Endodermal cell (in vitro differentiated cells): ENCODE data around the gene SGSM2. TPM values are rescaled to one million over a fixed set of nuclear protein-coding genes. Genes with fewer than 3 reads are reported as not detected.

Experiments
- DNase-seq: peaks from one replicate; pipeline ENCODE4 v3.0.0-alpha.2; 2017
- H3K27ac ChIP-seq: 2 replicates; pipeline ENCODE4 v1.5.1; 2013; ENCODE audit warnings: mild to moderate bottlenecking, low read depth, low read length, moderate library complexity
- H3K27me3 ChIP-seq: 2 replicates; pipeline ENCODE4 v1.6.1; 2013; ENCODE audit warnings: mild to moderate bottlenecking, low read length, moderate library complexity; ENCODE audit not compliant: insufficient read depth, control insufficient read depth, poor library complexity, severe bottlenecking
- H3K36me3 ChIP-seq: 2 replicates; pipeline ENCODE4 v1.7.0; 2013; ENCODE audit warnings: mild to moderate bottlenecking, low read length, moderate library complexity; ENCODE audit not compliant: control insufficient read depth, insufficient read depth
- H3K4me1 ChIP-seq: one replicate; pipeline ENCODE4 v1.7.0; 2013; ENCODE audit warnings: low read length; ENCODE audit not compliant: control insufficient read depth, insufficient read depth
- H3K4me3 ChIP-seq: 2 replicates; pipeline ENCODE4 v1.5.1; 2013; ENCODE audit warnings: mild to moderate bottlenecking, low read length, moderate library complexity
- H3K9ac ChIP-seq: 2 replicates; pipeline ENCODE4 v1.6.1; 2013; ENCODE audit warnings: mild to moderate bottlenecking, low read length, moderate library complexity; ENCODE audit not compliant: poor library complexity, severe bottlenecking; ENCODE audit errors: extremely low read depth
- H3K9me3 ChIP-seq: 2 replicates; pipeline ENCODE4 v1.6.1; 2013; ENCODE audit warnings: mild to moderate bottlenecking, low read length, moderate library complexity; ENCODE audit not compliant: control insufficient read depth
- H3K27ac Mint-ChIP-seq: 2 replicates; pipeline ENCODE4 v1.8.0; 2020; ENCODE audit warnings: mixed read lengths
- H3K27me3 Mint-ChIP-seq: 2 replicates; pipeline ENCODE4 v1.8.0; 2021; ENCODE audit warnings: mild to moderate bottlenecking, mixed read lengths; ENCODE audit not compliant: insufficient read depth
- H3K36me3 Mint-ChIP-seq: 2 replicates; pipeline ENCODE4 v1.8.0; 2020; ENCODE audit warnings: low read depth, mixed read lengths
- H3K4me1 Mint-ChIP-seq: 2 replicates; pipeline ENCODE4 v1.8.0; 2020; ENCODE audit warnings: mixed read lengths
- H3K4me3 Mint-ChIP-seq: 2 replicates; pipeline ENCODE4 v1.8.0; 2020; ENCODE audit warnings: mild to moderate bottlenecking, moderate library complexity, mixed read lengths
- H3K9me3 Mint-ChIP-seq: 2 replicates; pipeline ENCODE4 v1.8.0; 2020; ENCODE audit warnings: mild to moderate bottlenecking, mixed read lengths
- WGBS, 2 experiments: methylation state at CpG; one replicate each; pipeline versions ENCODE4 v1.1.5 to v1.1.7; 2013; ENCODE audit warnings: missing lambda C conversion rate in 2 of 2, mixed read lengths in 1 of 2; ENCODE audit not compliant: insufficient coverage in 1 of 2, insufficient read length in 1 of 2; 5-methylcytosine and 5-hydroxymethylcytosine counted together
- total RNA-seq, 2 donors: library from RNA; stranded (reverse); fragmentation: NEBNext Ultra II Directional in 1 of 2; extraction: Animal tissue kit (Norgen Biotek cat#: 25700) in 1 of 2; gene quantifications; 2 replicates in 1 of 2; 3 replicates in 1 of 2; pipeline ENCODE4 v1.2.1, GENCODE V29; 2021
- TF ChIP-seq, protein P1 (sequence below): fragments of 200-600 bp; sonication (generic); conservative IDR thresholded peaks from 2 replicates; pipeline ENCODE4 v1.5.0; 2021; ENCODE audit warnings: antibody characterized with exemption, mild to moderate bottlenecking

Gene SGSM2
- total RNA-seq, 2 donors from 2014 or later, result 62.5 to 77.3 TPM

DNA sequence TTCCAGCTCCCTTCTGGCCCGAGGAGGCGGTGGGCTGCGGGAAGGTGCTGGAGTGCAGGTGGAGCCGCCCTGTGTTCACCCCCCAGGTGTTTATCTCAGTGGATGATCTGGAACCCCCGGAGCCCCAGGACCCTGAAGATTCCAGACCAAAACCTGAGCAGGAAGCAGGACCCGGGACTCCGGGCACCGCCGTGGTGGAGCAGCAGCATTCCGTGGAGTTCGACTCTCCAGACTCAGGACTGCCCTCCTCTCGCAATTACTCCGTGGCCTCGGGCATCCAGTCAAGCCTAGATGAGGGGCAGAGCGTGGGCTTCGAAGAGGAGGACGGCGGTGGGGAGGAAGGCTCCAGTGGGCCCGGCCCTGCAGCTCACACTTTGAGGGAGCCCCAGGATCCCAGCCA lies 38.1 kb downstream of the SGSM2 start:
- Mint-ChIP-seq H3K27me3 (no peaks in the 10 kb centered on the region), H3K9me3 (no peaks in the 10 kb centered on the region), H3K27ac (no peak overlapping the region), H3K4me3 (no peak overlapping the region), H3K36me3 (peaks cover 15% of the 10 kb centered on the region), H3K4me1 (no peaks in the 10 kb centered on the region)
- no peaks in the 10 kb centered on the region for H3K9me3 ChIP-seq
- no peaks in the 10 kb centered on the region for H3K4me1 ChIP-seq
- H3K4me3 ChIP-seq, result no peak overlapping the region
- 97 to 98% methylated on average over 14 to 19 of the region's 19 CpGs for WGBS, 2 experiments
- H3K27me3 ChIP-seq, result no peaks in the 10 kb centered on the region
- peak overlapping the region; percentile 32 for H3K27ac ChIP-seq
- H3K36me3 ChIP-seq, result peaks cover 31% of the 10 kb centered on the region
- no peak overlapping the region for H3K9ac ChIP-seq
- no peak for DNase-seq
- TF ChIP-seq, protein P1, sequence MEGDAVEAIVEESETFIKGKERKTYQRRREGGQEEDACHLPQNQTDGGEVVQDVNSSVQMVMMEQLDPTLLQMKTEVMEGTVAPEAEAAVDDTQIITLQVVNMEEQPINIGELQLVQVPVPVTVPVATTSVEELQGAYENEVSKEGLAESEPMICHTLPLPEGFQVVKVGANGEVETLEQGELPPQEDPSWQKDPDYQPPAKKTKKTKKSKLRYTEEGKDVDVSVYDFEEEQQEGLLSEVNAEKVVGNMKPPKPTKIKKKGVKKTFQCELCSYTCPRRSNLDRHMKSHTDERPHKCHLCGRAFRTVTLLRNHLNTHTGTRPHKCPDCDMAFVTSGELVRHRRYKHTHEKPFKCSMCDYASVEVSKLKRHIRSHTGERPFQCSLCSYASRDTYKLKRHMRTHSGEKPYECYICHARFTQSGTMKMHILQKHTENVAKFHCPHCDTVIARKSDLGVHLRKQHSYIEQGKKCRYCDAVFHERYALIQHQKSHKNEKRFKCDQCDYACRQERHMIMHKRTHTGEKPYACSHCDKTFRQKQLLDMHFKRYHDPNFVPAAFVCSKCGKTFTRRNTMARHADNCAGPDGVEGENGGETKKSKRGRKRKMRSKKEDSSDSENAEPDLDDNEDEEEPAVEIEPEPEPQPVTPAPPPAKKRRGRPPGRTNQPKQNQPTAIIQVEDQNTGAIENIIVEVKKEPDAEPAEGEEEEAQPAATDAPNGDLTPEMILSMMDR, result no peak

DNA sequence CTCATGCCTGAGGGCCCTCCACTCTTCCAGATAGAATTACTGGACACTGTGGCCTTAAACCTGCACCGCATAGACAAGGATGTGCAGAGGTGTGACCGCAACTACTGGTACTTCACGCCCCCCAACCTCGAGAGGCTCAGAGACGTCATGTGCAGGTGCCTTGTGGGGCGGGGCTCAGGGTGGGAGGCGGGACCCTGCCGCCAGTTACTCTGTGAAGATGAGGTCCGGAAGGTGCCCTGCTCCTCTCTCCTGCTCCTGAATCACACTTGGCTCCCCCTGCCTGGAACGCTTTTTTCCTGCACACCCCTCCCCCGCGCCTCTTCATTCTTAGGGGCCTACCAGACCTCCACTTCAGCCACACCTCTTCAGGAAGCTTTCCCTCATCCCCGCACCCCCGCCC lies 38.8 kb downstream of the SGSM2 start:
- TF ChIP-seq, protein P1, result no peak
- Histone ChIP-seq H3K27me3 (no peaks in the 10 kb centered on the region), H3K9me3 (no peaks in the 10 kb centered on the region), H3K4me3 (no peak overlapping the region), H3K36me3 (peaks cover 32% of the 10 kb centered on the region), H3K27ac (no peak overlapping the region), H3K4me1 (no peaks in the 10 kb centered on the region), H3K9ac (no peak overlapping the region)
- no peak overlapping the region for H3K4me3 Mint-ChIP-seq
- no peaks in the 10 kb centered on the region for H3K27me3 Mint-ChIP-seq
- WGBS, 2 experiments, result 94 to 99% methylated on average over 11 to 14 of the region's 14 CpGs
- H3K27ac Mint-ChIP-seq, result no peak overlapping the region
- no peaks in the 10 kb centered on the region for H3K4me1 Mint-ChIP-seq
- no peaks in the 10 kb centered on the region for H3K9me3 Mint-ChIP-seq
- no peak for DNase-seq
- H3K36me3 Mint-ChIP-seq, result peaks cover 15% of the 10 kb centered on the region

DNA sequence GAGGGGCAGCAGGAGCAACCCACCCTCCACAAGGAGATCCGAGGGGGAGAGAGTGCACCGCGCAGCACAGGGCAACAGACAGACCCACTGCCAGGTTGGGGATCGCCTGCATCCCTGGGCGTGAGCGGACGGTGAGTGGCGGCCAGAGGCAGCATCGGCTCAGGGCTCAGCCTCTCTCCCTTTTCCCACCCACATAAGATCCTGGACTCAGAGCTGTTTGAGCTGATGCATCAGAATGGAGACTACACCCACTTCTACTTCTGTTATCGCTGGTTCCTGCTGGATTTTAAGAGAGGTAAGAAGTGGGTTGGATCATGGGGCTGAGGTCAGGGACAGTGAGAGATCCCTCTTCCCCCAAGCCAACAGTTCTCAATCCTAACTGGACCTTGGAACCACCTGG lies 40.4 kb downstream of the SGSM2 start:
- H3K9me3 Mint-ChIP-seq, result no peaks in the 10 kb centered on the region
- Histone ChIP-seq H3K4me1 (no peaks in the 10 kb centered on the region), H3K36me3 (peaks cover 27% of the 10 kb centered on the region), H3K9me3 (no peaks in the 10 kb centered on the region), H3K27ac (no peak overlapping the region), H3K27me3 (no peaks in the 10 kb centered on the region), H3K4me3 (no peak overlapping the region), H3K9ac (no peak overlapping the region)
- H3K4me1 Mint-ChIP-seq, result no peaks in the 10 kb centered on the region
- H3K4me3 Mint-ChIP-seq, result no peak overlapping the region
- H3K27me3 Mint-ChIP-seq, result no peaks in the 10 kb centered on the region
- no peak for DNase-seq
- no peak overlapping the region for H3K27ac Mint-ChIP-seq
- H3K36me3 Mint-ChIP-seq, result peaks cover 15% of the 10 kb centered on the region
- WGBS, 2 experiments, result 84 to 95% methylated on average over 9 of the region's 10 CpGs
- TF ChIP-seq, protein P1, result no peak
